Embryonic facial prominence (tissue), 1 donor: ENCODE measurements around the gene TYMS.
A peak's percentile ranks its signal among the peaks of the same experiment; 100 is the strongest.

ENCODE experiments used
- DNase-seq: peaks from one replicate; pipeline ENCODE4 v3.0.0-alpha.2; 2016; ENCODE audit errors: extremely low spot score

Gene TYMS

GRCh38 chr18:711657-712400, 54.4 kb downstream of the TYMS start:
- no peak for DNase-seq

DNA sequence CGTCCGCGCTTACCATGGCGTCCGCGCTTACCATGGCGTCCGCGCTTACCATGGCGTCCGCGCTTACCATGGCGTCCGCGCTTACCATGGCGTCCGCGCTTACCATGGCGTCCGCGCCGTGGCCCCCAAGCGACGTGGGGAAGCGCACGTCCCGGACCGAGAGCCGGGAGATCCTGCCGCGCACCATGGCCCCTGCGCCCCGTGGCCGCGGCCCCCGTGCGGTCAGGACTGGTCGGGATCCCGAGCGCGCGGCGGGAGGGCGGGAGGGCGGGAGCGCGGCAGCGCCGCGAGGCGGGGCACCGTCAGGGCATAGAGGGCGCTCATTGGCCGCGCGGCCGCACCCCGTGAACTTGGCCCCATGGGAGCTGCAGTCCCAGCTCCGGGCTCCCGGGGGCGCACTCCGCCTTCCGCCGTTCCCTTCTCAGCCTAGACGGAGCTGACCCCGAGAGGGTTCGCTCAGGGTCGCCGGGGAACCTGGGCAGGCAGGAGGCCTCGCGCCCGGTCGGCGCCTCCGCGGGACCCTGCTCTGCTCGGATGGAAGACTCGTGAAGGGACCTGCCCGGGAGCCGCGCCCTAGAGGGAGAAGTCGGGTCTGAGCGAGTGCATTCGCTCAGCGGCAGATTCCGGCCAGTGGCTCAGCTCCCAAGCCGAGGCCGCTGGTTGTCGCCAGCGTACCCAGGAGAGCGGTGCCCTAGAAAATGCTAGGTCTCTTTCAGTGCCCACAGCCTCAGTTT, 55.1 kb downstream of the TYMS start, which contains the start of gene ENOSF1:
ENOSF1 (minus strand) TSS at position 230 of the 734 bp plus-strand sequence; CDS start at position 187, 43 bp downstream.
- peak; percentile 23 for DNase-seq

GRCh38 chr18:713135-713490, 55.7 kb downstream of the TYMS start:
- DNase-seq: no peak

DNA sequence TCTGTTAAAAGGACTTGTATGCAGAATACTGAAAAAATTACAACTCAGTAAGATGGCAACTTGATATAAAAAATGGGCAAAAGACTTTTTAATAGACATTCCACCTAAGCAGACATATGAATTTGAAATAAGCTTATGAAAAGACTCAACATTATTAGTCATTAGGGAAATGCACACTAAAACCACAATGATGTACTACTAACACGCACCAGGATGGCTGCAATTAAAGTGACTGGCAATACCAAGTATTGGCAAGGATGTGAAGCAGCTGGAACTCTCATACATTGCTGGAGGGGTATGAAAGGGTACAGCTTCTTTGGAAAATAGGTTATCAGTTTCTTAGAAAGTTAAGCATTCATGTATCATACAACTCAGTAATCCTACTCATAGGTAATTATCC, 58.2 kb downstream of the TYMS start:
- DNase-seq: no peak

GRCh38 chr18:717003-717402, 59.5 kb downstream of the TYMS start:
- no peak for DNase-seq
